DND-41 (cell line): ENCODE results near the gene ATAD3A.

ENCODE experiments used
- ATAC-seq: fragments of 200-7000 bp; cut with Tn5 transposase; 3 replicates; pipeline ENCODE4 v1.9.1; 2021; ENCODE audit warnings: low read depth; ENCODE audit not compliant: insufficient read depth
- DNase-seq: peaks from one replicate; pipeline ENCODE4 v3.0.0-alpha.2; 2020
- H2AFZ ChIP-seq: 2 replicates; pipeline ENCODE4 v1.6.0; 2012; ENCODE audit warnings: low read depth, low read length
- H3K27ac ChIP-seq: 2 replicates; pipeline ENCODE4 v1.5.1; 2012; ENCODE audit warnings: low read length, inconsistent platforms
- H3K27me3 ChIP-seq: fragments of 200-600 bp; sonication (generic); 2 replicates; pipeline ENCODE4 v1.6.0; 2012; ENCODE audit warnings: low read length, mild to moderate bottlenecking, inconsistent platforms; ENCODE audit not compliant: insufficient read depth, poor library complexity
- H3K36me3 ChIP-seq: 2 replicates; pipeline ENCODE4 v1.5.1; 2012; ENCODE audit warnings: low read length, inconsistent platforms; ENCODE audit not compliant: insufficient read depth
- H3K4me1 ChIP-seq: 2 replicates; pipeline ENCODE4 v1.5.1; 2012; ENCODE audit warnings: mild to moderate bottlenecking, low read length; ENCODE audit not compliant: insufficient read depth
- H3K4me2 ChIP-seq: 2 replicates; pipeline ENCODE4 v1.6.0; 2012; ENCODE audit warnings: mild to moderate bottlenecking, moderate library complexity, low read length, inconsistent platforms; ENCODE audit not compliant: insufficient read depth
- H3K4me3 ChIP-seq, 2 experiments: fragments of 200-600 bp in 1 of 2; shearing (Covaris generic) in 1 of 2; 2 replicates each; pipeline ENCODE4 v1.5.1; 2012 to 2016; ENCODE audit warnings: inconsistent platforms in 2 of 2, low read length in 2 of 2, mild to moderate bottlenecking in 2 of 2, low read depth in 1 of 2, moderate library complexity in 1 of 2
- H3K79me2 ChIP-seq: 2 replicates; pipeline ENCODE4 v1.6.0; 2012; ENCODE audit warnings: low read length, inconsistent platforms; ENCODE audit not compliant: insufficient read depth
- H3K9ac ChIP-seq: 2 replicates; pipeline ENCODE4 v1.6.0; 2012; ENCODE audit warnings: low read depth, mild to moderate bottlenecking, inconsistent platforms, low read length, moderate library complexity
- H3K9me3 ChIP-seq: 2 replicates; pipeline ENCODE4 v1.5.1; 2012; ENCODE audit warnings: low read length, moderate library complexity, mild to moderate bottlenecking, inconsistent platforms; ENCODE audit not compliant: insufficient read depth, severe bottlenecking
- H4K20me1 ChIP-seq: 2 replicates; pipeline ENCODE4 v1.6.0; 2012; ENCODE audit warnings: low read length; ENCODE audit not compliant: insufficient read depth
- CTCF ChIP-seq: IDR thresholded peaks from 2 replicates; pipeline ENCODE4 v1.5.1; 2012; ENCODE audit warnings: borderline replicate concordance, low read length, moderate library complexity, mild to moderate bottlenecking; ENCODE audit not compliant: poor library complexity, severe bottlenecking; ENCODE audit errors: extremely low read depth
- EZH2 ChIP-seq: IDR thresholded peaks from 3 replicates; pipeline ENCODE4 v1.6.1; 2012; ENCODE audit warnings: borderline replicate concordance, low read depth, mild to moderate bottlenecking, moderate library complexity, low read length, inconsistent platforms; ENCODE audit not compliant: severe bottlenecking

Gene ATAD3A

GRCh38 chr1:1538334-1538733 is 26.4 kb downstream of the ATAD3A start:
- no peaks in the 10 kb centered on the region for H3K4me1 ChIP-seq
- TF ChIP-seq EZH2, result no peak
- TF ChIP-seq CTCF, result no peak
- DNase-seq, result no peak
- H3K4me3 ChIP-seq, result no peak overlapping the region
- ATAC-seq, result no peak
- H3K9ac ChIP-seq, result no peak overlapping the region
- H3K9me3 ChIP-seq, result no peaks in the 10 kb centered on the region
- no peak overlapping the region for H2AFZ ChIP-seq
- H3K4me2 ChIP-seq, result no peak overlapping the region
- no peaks in the 10 kb centered on the region for H3K27me3 ChIP-seq
- H3K27ac ChIP-seq, result no peak overlapping the region
- H4K20me1 ChIP-seq, result peaks cover 31% of the 10 kb centered on the region
- H3K36me3 ChIP-seq, result peaks cover 53% of the 10 kb centered on the region
- H3K79me2 ChIP-seq, result no peaks in the 10 kb centered on the region

GRCh38 chr1:1538989-1539309 is 27.0 kb downstream of the ATAD3A start:
- peaks cover 59% of the 10 kb centered on the region for H3K36me3 ChIP-seq

GRCh38 chr1:1539310-1540089 is 27.5 kb downstream of the ATAD3A start:
- no peaks in the 10 kb centered on the region for H3K79me2 ChIP-seq
- peaks cover 37% of the 10 kb centered on the region for H4K20me1 ChIP-seq
- no peak overlapping the region for H2AFZ ChIP-seq
- peaks cover 59% of the 10 kb centered on the region for H3K36me3 ChIP-seq
- no peaks in the 10 kb centered on the region for H3K9me3 ChIP-seq
- no peak for DNase-seq
- H3K9ac ChIP-seq, result no peak overlapping the region
- H3K27me3 ChIP-seq, result no peaks in the 10 kb centered on the region
- no peak for TF ChIP-seq CTCF
- no peak for TF ChIP-seq EZH2
- no peaks in the 10 kb centered on the region for H3K4me1 ChIP-seq
- no peak overlapping the region for H3K27ac ChIP-seq
- no peak for ATAC-seq
- H3K4me3 ChIP-seq, result no peak overlapping the region
- H3K4me2 ChIP-seq, result no peak overlapping the region

More at GRCh38 chr1:1538989-1539309, 27.0 kb downstream of the ATAD3A start:
- H3K4me3 ChIP-seq, result no peak overlapping the region
- DNase-seq (no peak), ATAC-seq (no peak)
- peaks cover 36% of the 10 kb centered on the region for H4K20me1 ChIP-seq
- H2AFZ ChIP-seq, result no peak overlapping the region
- TF ChIP-seq CTCF (no peak), EZH2 (no peak)
- no peaks in the 10 kb centered on the region for H3K4me1 ChIP-seq
- no peaks in the 10 kb centered on the region for H3K79me2 ChIP-seq
- H3K27me3 ChIP-seq, result no peaks in the 10 kb centered on the region
- no peak overlapping the region for H3K4me2 ChIP-seq
- no peaks in the 10 kb centered on the region for H3K9me3 ChIP-seq
- no peak overlapping the region for H3K27ac ChIP-seq
- H3K9ac ChIP-seq, result no peak overlapping the region
